PC-9 (cell line): ENCODE results near the gene SLC6A3. TPM values are rescaled to one million over a fixed set of nuclear protein-coding genes. Genes with fewer than 3 reads are reported as not detected.

ENCODE experiments used
- BruUV-seq: library from RNA; stranded (reverse); fragments of 400-500 nt; replicated peaks from 2 replicates; lab custom pipeline; 2021; lab: Mats Ljungman, UMichigan
- CTCF ChIA-PET: fragments of 300-600 bp; sonication (Branson Sonifier 250); formaldehyde crosslinking; loops from one replicate; lab custom pipeline; 2022; ENCODE audit warnings: antibody characterized with exemption; lab: Charles Lee
- POLR2A ChIA-PET: fragments of 300-600 bp; sonication (Branson Sonifier 250); formaldehyde crosslinking; loops from one replicate; lab custom pipeline; 2022; ENCODE audit warnings: antibody characterized with exemption; ENCODE audit not compliant: unreplicated experiment; lab: Charles Lee
- DNase-seq, 2 experiments: peaks; one replicate each; pipeline versions ENCODE4 v3.0.0 to v3.0.0-alpha.2; 2015 to 2022; ENCODE audit warnings: mixed read lengths in 1 of 2
- H2AFZ ChIP-seq: fragments of 200-600 bp; sonication (generic); 2 replicates; pipeline ENCODE4 v1.8.1; 2017; ENCODE audit warnings: antibody characterized with exemption
- H3F3A ChIP-seq: fragments of 200-600 bp; sonication (generic); 2 replicates; pipeline ENCODE4 v1.8.1; 2017; ENCODE audit warnings: antibody characterized with exemption, mild to moderate bottlenecking, low read depth; ENCODE audit not compliant: insufficient read depth
- H3K27ac ChIP-seq: fragments of 200-600 bp; sonication (generic); 2 replicates; pipeline ENCODE4 v1.6.1; 2016; ENCODE audit warnings: mixed run types
- H3K27me3 ChIP-seq: fragments of 200-600 bp; sonication (generic); 2 replicates; pipeline ENCODE4 v1.6.1; 2016; ENCODE audit warnings: low read depth, mixed run types; ENCODE audit not compliant: insufficient read depth
- H3K36me3 ChIP-seq: fragments of 200-600 bp; sonication (generic); 2 replicates; pipeline ENCODE4 v1.6.1; 2016; ENCODE audit warnings: low read depth, mixed run types
- H3K4me1 ChIP-seq: fragments of 200-600 bp; sonication (generic); replicated peaks from 2 replicates; pipeline ENCODE4 v1.6.1; 2016; ENCODE audit warnings: mixed run types; ENCODE audit not compliant: insufficient read depth
- H3K4me2 ChIP-seq: fragments of 200-600 bp; sonication (generic); 2 replicates; pipeline ENCODE4 v1.6.1; 2017; ENCODE audit warnings: mixed run types
- H3K4me3 ChIP-seq: fragments of 200-600 bp; sonication (generic); 2 replicates; pipeline ENCODE4 v1.6.1; 2016; ENCODE audit warnings: mixed run types
- H3K79me2 ChIP-seq: fragments of 200-600 bp; sonication (generic); 2 replicates; pipeline ENCODE4 v1.6.1; 2017; ENCODE audit warnings: low read depth, mixed run types
- H3K9me2 ChIP-seq: fragments of 200-600 bp; sonication (generic); 2 replicates; pipeline ENCODE4 v1.8.1; 2017; ENCODE audit warnings: mild to moderate bottlenecking; ENCODE audit not compliant: insufficient read depth
- H3K9me3 ChIP-seq: fragments of 200-600 bp; sonication (generic); 2 replicates; pipeline ENCODE4 v1.8.1; 2016; ENCODE audit warnings: low read depth; ENCODE audit not compliant: insufficient read depth
- H4K20me1 ChIP-seq: fragments of 200-600 bp; sonication (generic); 2 replicates; pipeline ENCODE4 v1.8.1; 2017; ENCODE audit not compliant: insufficient read depth
- CTCF ChIP-seq: fragments of 200-600 bp; sonication (generic); conservative IDR thresholded peaks from 2 replicates; pipeline ENCODE4 v1.6.1; 2017; ENCODE audit warnings: mixed run types, antibody characterized with exemption, mild to moderate bottlenecking, moderate library complexity
- EZH2 ChIP-seq: fragments of 200-600 bp; sonication (generic); IDR thresholded peaks from 2 replicates; pipeline ENCODE4 v1.8.0; 2017; ENCODE audit warnings: antibody characterized with exemption, low read depth
- intact Hi-C: fragments of 100-400 bp; cut with micrococcal nuclease; formaldehyde crosslinking; loops from one replicate; pipeline ENCODE4 v1.10.0; 2022; ENCODE audit not compliant: unreplicated experiment
- total RNA-seq: library from RNA; stranded (reverse); gene quantifications from 2 replicates; pipeline ENCODE4 v1.2.3, GENCODE V29; 2021

The SLC6A3 gene
- total RNA-seq, 1 experiment from 2014 or later, result not detected

GRCh38 chr5:1402611-1403255 is 42.5 kb downstream of the SLC6A3 start:
- Histone ChIP-seq H2AFZ (no peak overlapping the region), H3K36me3 (no peaks in the 10 kb centered on the region), H3F3A (no peaks in the 10 kb centered on the region), H3K9me3 (no peaks in the 10 kb centered on the region), H3K4me1 (no peaks in the 10 kb centered on the region), H4K20me1 (peaks cover 7% of the 10 kb centered on the region), H3K79me2 (no peaks in the 10 kb centered on the region), H3K9me2 (no peaks in the 10 kb centered on the region), H3K4me3 (no peak overlapping the region), H3K4me2 (no peak overlapping the region), H3K27ac (no peak overlapping the region), H3K27me3 (peaks cover 99% of the 10 kb centered on the region)
- POLR2A ChIA-PET, result no interaction called here
- DNase-seq, result no peak
- TF ChIP-seq EZH2 (no peak), CTCF (no peak)
- intact Hi-C loops, result no loop called here
- CTCF ChIA-PET, result no interaction called here
- no TSS peak for BruUV-seq

- peaks cover 99% of the 10 kb centered on the region for H3K27me3 ChIP-seq
- no TSS peak for BruUV-seq
- no peaks in the 10 kb centered on the region for H3K9me2 ChIP-seq
Measured at GRCh38 chr5:1401536-1402138, 43.6 kb downstream of the SLC6A3 start.

GRCh38 chr5:1400936-1401335 is 44.3 kb downstream of the SLC6A3 start:
- no peak overlapping the region for H3K4me2 ChIP-seq
- no peak overlapping the region for H3K27ac ChIP-seq
- no peaks in the 10 kb centered on the region for H3K9me2 ChIP-seq
- BruUV-seq, result no TSS peak
- TF ChIP-seq CTCF (no peak), EZH2 (no peak)
- no peaks in the 10 kb centered on the region for H3K36me3 ChIP-seq
- no peaks in the 10 kb centered on the region for H3K9me3 ChIP-seq
- peaks cover 7% of the 10 kb centered on the region for H4K20me1 ChIP-seq
- no peak overlapping the region for H2AFZ ChIP-seq
- no peak for DNase-seq
- peaks cover 99% of the 10 kb centered on the region for H3K27me3 ChIP-seq
- H3K4me3 ChIP-seq, result no peak overlapping the region
- H3K4me1 ChIP-seq, result no peaks in the 10 kb centered on the region
- H3K79me2 ChIP-seq, result no peaks in the 10 kb centered on the region
- CTCF ChIA-PET, result no interaction called here
- no peaks in the 10 kb centered on the region for H3F3A ChIP-seq
- POLR2A ChIA-PET, result no interaction called here
- intact Hi-C loops, result no loop called here

More at GRCh38 chr5:1401536-1402138, 43.6 kb downstream of the SLC6A3 start:
- DNase-seq, result no peak
- Histone ChIP-seq H3F3A (no peaks in the 10 kb centered on the region), H3K4me3 (no peak overlapping the region), H3K4me1 (no peaks in the 10 kb centered on the region), H4K20me1 (peaks cover 7% of the 10 kb centered on the region), H3K27ac (no peak overlapping the region), H3K79me2 (no peaks in the 10 kb centered on the region), H3K9me3 (no peaks in the 10 kb centered on the region), H2AFZ (no peak overlapping the region), H3K4me2 (no peak overlapping the region), H3K36me3 (no peaks in the 10 kb centered on the region)
- intact Hi-C loops, result no loop called here
- ChIA-PET POLR2A (interaction anchor here (0.9 kb wide), 1 partner anchor 75 kb away, joined by 6 read pairs; no protein-coding TSS in a partner anchor), CTCF (no interaction called here)
- no peak for TF ChIP-seq CTCF
- no peak for TF ChIP-seq EZH2
